Tibial nerve (tissue), 4 donors: Measurements from ENCODE around the gene LMF1. TPM values are rescaled to one million over a fixed set of nuclear protein-coding genes. Genes with fewer than 3 reads are reported as not detected.
A peak's percentile ranks its signal among the peaks of the same experiment; 100 is the strongest.

ENCODE experiments used
- DNase-seq, 2 donors: peaks; one replicate each; pipeline ENCODE4 v3.0.0-alpha.2; 2019; ENCODE audit warnings: low spot score in 2 of 2
- H3K27ac ChIP-seq, 4 donors: fragments of 200-600 bp; sonication (generic) in 3 of 4; one replicate each; pipeline ENCODE4 v1.5.1; 2017 to 2019; ENCODE audit warnings: mild to moderate bottlenecking in 1 of 4
- H3K27me3 ChIP-seq, 2 donors: fragments of 200-600 bp; sonication (generic) in 1 of 2; one replicate each; pipeline versions ENCODE4 v1.5.1 to v1.6.0; 2017 to 2019
- H3K36me3 ChIP-seq, 3 donors: fragments of 200-600 bp; sonication (generic); one replicate each; pipeline ENCODE4 v1.5.1; 2018 to 2019
- H3K4me1 ChIP-seq, 4 donors: fragments of 200-600 bp; sonication (generic) in 3 of 4; one replicate each; pipeline ENCODE4 v1.5.1; 2017 to 2019
- H3K4me3 ChIP-seq, 4 donors: fragments of 200-600 bp; sonication (generic) in 3 of 4; one replicate each; pipeline ENCODE4 v1.5.1; 2017 to 2019; ENCODE audit warnings: mild to moderate bottlenecking in 1 of 4, moderate library complexity in 1 of 4
- H3K9me3 ChIP-seq, 4 donors: fragments of 200-600 bp; sonication (generic) in 3 of 4; one replicate each; pipeline ENCODE4 v1.5.1; 2017 to 2019
- CTCF ChIP-seq, 5 experiments: fragments of 200-600 bp in 3 of 5; fragments of 450-650 bp in 2 of 5; sonication (generic) in 3 of 5; IDR thresholded peaks; one replicate each; pipeline ENCODE4 v1.5.1; 2016 to 2019; ENCODE audit warnings: antibody characterized with exemption in 5 of 5, mild to moderate bottlenecking in 3 of 5, moderate library complexity in 2 of 5
- EP300 ChIP-seq, 2 donors: sonication (generic); formaldehyde crosslinking; IDR thresholded peaks; one replicate each; pipeline ENCODE4 v1.6.1; 2017; ENCODE audit warnings: antibody characterized with exemption in 2 of 2, mild to moderate bottlenecking in 1 of 2
- POLR2A ChIP-seq, 2 donors: fragments of 450-650 bp; IDR thresholded peaks; one replicate each; pipeline ENCODE4 v1.6.1; 2017; ENCODE audit warnings: antibody characterized with exemption in 2 of 2, mild to moderate bottlenecking in 2 of 2, moderate library complexity in 2 of 2
- WGBS, 2 donors: methylation state at CpG; one replicate each; pipeline ENCODE4 v1.1.5; 2018; 5-methylcytosine and 5-hydroxymethylcytosine counted together
- total RNA-seq, 4 donors: library from RNA; depleted of rRNA; stranded (reverse); fragments of >200 nt; gene quantifications; one replicate each; pipeline ENCODE4 v1.1.0, GENCODE V29; 2016

LMF1 gene
- total RNA-seq, 4 donors from 2014 or later = 24.5 to 58.5 (median 31.8) TPM

GRCh38 chr16:967077-967541 is 3.7 kb downstream of the LMF1 start:
- Histone ChIP-seq H3K27me3 (no peaks in the 10 kb centered on the region), H3K36me3 (peaks cover 0 to 38% (median 0%) of the 10 kb centered on the region in 3 donors), H3K9me3 (no peaks in the 10 kb centered on the region), H3K27ac (no peak overlapping the region), H3K4me1 (peaks cover 0 to 59% (median 17%) of the 10 kb centered on the region in 4 donors), H3K4me3 (no peak overlapping the region)
- TF ChIP-seq CTCF (IDR thresholded peaks at IDR 0.05) = no peak
- no peak for DNase-seq
- 76 to 84% methylated on average over 8 to 12 of the region's 20 CpGs for WGBS, 2 donors

GRCh38 chr16:966505-966904 is 4.3 kb downstream of the LMF1 start:
- peaks cover 0 to 38% (median 0%) of the 10 kb centered on the region in 3 donors for H3K36me3 ChIP-seq
- TF ChIP-seq CTCF (IDR thresholded peaks at IDR 0.05) = no peak
- no peak for TF ChIP-seq EP300 (IDR thresholded peaks at IDR 0.05)
- TF ChIP-seq POLR2A (IDR thresholded peaks at IDR 0.05) = no peak

GRCh38 chr16:966035-966434 is 4.7 kb downstream of the LMF1 start:
- 96 to 97% methylated on average over 18 of the region's 18 CpGs for WGBS, 2 donors
- no peak overlapping the region for H3K4me3 ChIP-seq
- H3K4me1 ChIP-seq = peaks cover 0 to 51% (median 13%) of the 10 kb centered on the region in 4 donors
- no peak overlapping the region for H3K27ac ChIP-seq
- TF ChIP-seq CTCF (IDR thresholded peaks at IDR 0.05) (no peak), POLR2A (IDR thresholded peaks at IDR 0.05) (no peak), EP300 (IDR thresholded peaks at IDR 0.05) (no peak)
- H3K36me3 ChIP-seq = peaks cover 0 to 38% (median 0%) of the 10 kb centered on the region in 3 donors
- H3K27me3 ChIP-seq = no peaks in the 10 kb centered on the region
- no peaks in the 10 kb centered on the region for H3K9me3 ChIP-seq
- no peak for DNase-seq

More at GRCh38 chr16:966505-966904, 4.3 kb downstream of the LMF1 start:
- Histone ChIP-seq H3K9me3 (no peaks in the 10 kb centered on the region), H3K4me1 (peaks cover 0 to 56% (median 16%) of the 10 kb centered on the region in 4 donors), H3K27ac (no peak overlapping the region), H3K4me3 (no peak overlapping the region), H3K27me3 (no peaks in the 10 kb centered on the region)
- DNase-seq = no peak
- 94 to 97% methylated on average over 10 of the region's 10 CpGs for WGBS, 2 donors

GRCh38 chr16:965487-965886 is 5.3 kb downstream of the LMF1 start:
- WGBS, 2 donors = 96 to 97% methylated on average over 4 of the region's 4 CpGs
- TF ChIP-seq EP300 (IDR thresholded peaks at IDR 0.05) (no peak), POLR2A (IDR thresholded peaks at IDR 0.05) (no peak), CTCF (IDR thresholded peaks at IDR 0.05) (no peak)
- no peak for DNase-seq
- H3K27me3 ChIP-seq = no peaks in the 10 kb centered on the region
- H3K9me3 ChIP-seq = no peaks in the 10 kb centered on the region
- peaks cover 0 to 48% (median 13%) of the 10 kb centered on the region in 4 donors for H3K4me1 ChIP-seq
- peaks cover 0 to 38% (median 0%) of the 10 kb centered on the region in 3 donors for H3K36me3 ChIP-seq
- peak overlapping the region in 1 of 4 donors; percentile 75 for H3K27ac ChIP-seq
- H3K4me3 ChIP-seq = no peak overlapping the region

- no peak overlapping the region for H3K4me3 ChIP-seq
- DNase-seq = no peak
These were observed 5.8 kb downstream of the LMF1 start for GRCh38 chr16:965036-965395.

More at GRCh38 chr16:965036-965395, 5.8 kb downstream of the LMF1 start:
- Histone ChIP-seq H3K27ac (peak overlapping the region in 2 of 4 donors; percentile 58 to 75), H3K4me1 (peaks cover 0 to 44% (median 11%) of the 10 kb centered on the region in 4 donors), H3K36me3 (peaks cover 0 to 38% (median 0%) of the 10 kb centered on the region in 3 donors), H3K9me3 (no peaks in the 10 kb centered on the region), H3K27me3 (no peaks in the 10 kb centered on the region)
- TF ChIP-seq POLR2A (IDR thresholded peaks at IDR 0.05) (no peak), EP300 (IDR thresholded peaks at IDR 0.05) (no peak)
- 89 to 91% methylated on average over 13 of the region's 13 CpGs for WGBS, 2 donors
